Calu3 (cell line): Measurements from ENCODE around the gene CDYL. TPM values are rescaled to one million over a fixed set of nuclear protein-coding genes. Genes with fewer than 3 reads are reported as not detected.

ENCODE experiments used
- BruUV-seq: library from RNA; stranded (reverse); fragments of 400-500 nt; replicated peaks from 2 replicates; lab custom pipeline; 2021; lab: Mats Ljungman, UMichigan
- CTCF ChIA-PET: fragments of 300-600 bp; sonication (Branson Sonifier 250); formaldehyde crosslinking; loops from one replicate; lab custom pipeline; 2022; ENCODE audit warnings: antibody characterized with exemption; lab: Charles Lee
- DNase-seq: peaks from one replicate; pipeline ENCODE4 v3.0.0; 2022
- H3K27ac Mint-ChIP-seq: one replicate; pipeline ENCODE4 v1.8.0; 2022; ENCODE audit warnings: mixed read lengths; ENCODE audit not compliant: unreplicated experiment
- H3K27me3 Mint-ChIP-seq: one replicate; pipeline ENCODE4 v1.8.0; 2022; ENCODE audit warnings: mixed read lengths; ENCODE audit not compliant: unreplicated experiment
- H3K36me3 Mint-ChIP-seq: one replicate; pipeline ENCODE4 v1.8.0; 2022; ENCODE audit warnings: mild to moderate bottlenecking, moderate library complexity, mixed read lengths; ENCODE audit not compliant: insufficient read depth, unreplicated experiment
- H3K4me1 Mint-ChIP-seq: one replicate; pipeline ENCODE4 v1.8.0; 2022; ENCODE audit warnings: mild to moderate bottlenecking, low read depth, mixed read lengths; ENCODE audit not compliant: unreplicated experiment
- H3K4me3 Mint-ChIP-seq: one replicate; pipeline ENCODE4 v1.8.0; 2022; ENCODE audit warnings: mild to moderate bottlenecking, low read depth, moderate library complexity, mixed read lengths; ENCODE audit not compliant: unreplicated experiment
- H3K9me3 Mint-ChIP-seq: one replicate; pipeline ENCODE4 v1.8.0; 2022; ENCODE audit warnings: low read depth, mixed read lengths; ENCODE audit not compliant: unreplicated experiment
- intact Hi-C: fragments of 100-400 bp; cut with micrococcal nuclease; formaldehyde crosslinking; loops from one replicate; pipeline ENCODE4 v1.10.0; 2022; ENCODE audit not compliant: unreplicated experiment
- total RNA-seq: library from RNA; stranded (reverse); gene quantifications from 2 replicates; pipeline ENCODE4 v1.2.3, GENCODE V29; 2022
- TF ChIP-seq, protein P1 (sequence below): fragments of 200-600 bp; IDR thresholded peaks from one replicate; pipeline ENCODE4 v1.8.0; 2022; ENCODE audit warnings: antibody characterized with exemption; ENCODE audit not compliant: unreplicated experiment

Gene CDYL
- total RNA-seq, 1 experiment from 2014 or later, result 48.9 TPM

GRCh38 chr6:4728436-4728769 lies 47.8 kb upstream of the CDYL start:
- Mint-ChIP-seq H3K4me3 (no peak overlapping the region), H3K9me3 (no peaks in the 10 kb centered on the region), H3K27me3 (no peaks in the 10 kb centered on the region), H3K36me3 (no peaks in the 10 kb centered on the region), H3K4me1 (no peaks in the 10 kb centered on the region), H3K27ac (no peak overlapping the region)
- BruUV-seq, result no TSS peak
- TF ChIP-seq, protein P1, sequence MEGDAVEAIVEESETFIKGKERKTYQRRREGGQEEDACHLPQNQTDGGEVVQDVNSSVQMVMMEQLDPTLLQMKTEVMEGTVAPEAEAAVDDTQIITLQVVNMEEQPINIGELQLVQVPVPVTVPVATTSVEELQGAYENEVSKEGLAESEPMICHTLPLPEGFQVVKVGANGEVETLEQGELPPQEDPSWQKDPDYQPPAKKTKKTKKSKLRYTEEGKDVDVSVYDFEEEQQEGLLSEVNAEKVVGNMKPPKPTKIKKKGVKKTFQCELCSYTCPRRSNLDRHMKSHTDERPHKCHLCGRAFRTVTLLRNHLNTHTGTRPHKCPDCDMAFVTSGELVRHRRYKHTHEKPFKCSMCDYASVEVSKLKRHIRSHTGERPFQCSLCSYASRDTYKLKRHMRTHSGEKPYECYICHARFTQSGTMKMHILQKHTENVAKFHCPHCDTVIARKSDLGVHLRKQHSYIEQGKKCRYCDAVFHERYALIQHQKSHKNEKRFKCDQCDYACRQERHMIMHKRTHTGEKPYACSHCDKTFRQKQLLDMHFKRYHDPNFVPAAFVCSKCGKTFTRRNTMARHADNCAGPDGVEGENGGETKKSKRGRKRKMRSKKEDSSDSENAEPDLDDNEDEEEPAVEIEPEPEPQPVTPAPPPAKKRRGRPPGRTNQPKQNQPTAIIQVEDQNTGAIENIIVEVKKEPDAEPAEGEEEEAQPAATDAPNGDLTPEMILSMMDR, result no peak
- intact Hi-C loops, result no loop called here
- CTCF ChIA-PET, result no interaction called here
- no peak for DNase-seq

GRCh38 chr6:4728926-4729325 lies 47.3 kb upstream of the CDYL start:
- no peak overlapping the region for H3K27ac Mint-ChIP-seq
- no peaks in the 10 kb centered on the region for H3K36me3 Mint-ChIP-seq
- H3K4me3 Mint-ChIP-seq, result no peak overlapping the region
- no peaks in the 10 kb centered on the region for H3K4me1 Mint-ChIP-seq
- no peaks in the 10 kb centered on the region for H3K9me3 Mint-ChIP-seq
- DNase-seq, result no peak
- TF ChIP-seq, protein P1, result no peak
- BruUV-seq, result no TSS peak
- CTCF ChIA-PET, result no interaction called here
- no peaks in the 10 kb centered on the region for H3K27me3 Mint-ChIP-seq
- intact Hi-C loops, result no loop called here

- H3K9me3 Mint-ChIP-seq, result no peaks in the 10 kb centered on the region
- BruUV-seq, result no TSS peak
- H3K4me1 Mint-ChIP-seq, result no peaks in the 10 kb centered on the region
- intact Hi-C loops, result no loop called here
- H3K36me3 Mint-ChIP-seq, result no peaks in the 10 kb centered on the region
- H3K27me3 Mint-ChIP-seq, result no peaks in the 10 kb centered on the region
- no peak for DNase-seq
- CTCF ChIA-PET, result interaction anchor here (0.6 kb wide), 1 partner anchor 450 kb away, joined by 7 read pairs; no protein-coding TSS in a partner anchor
- no peak overlapping the region for H3K4me3 Mint-ChIP-seq
- TF ChIP-seq, protein P1, result no peak
- no peak overlapping the region for H3K27ac Mint-ChIP-seq
Observed at GRCh38 chr6:4731996-4732395, 44.2 kb upstream of the CDYL start.

- BruUV-seq, result no TSS peak
- H3K9me3 Mint-ChIP-seq, result no peaks in the 10 kb centered on the region
- H3K27ac Mint-ChIP-seq, result no peak overlapping the region
- no peaks in the 10 kb centered on the region for H3K36me3 Mint-ChIP-seq
- intact Hi-C loops, result no loop called here
- H3K4me1 Mint-ChIP-seq, result no peaks in the 10 kb centered on the region
- H3K4me3 Mint-ChIP-seq, result no peak overlapping the region
- DNase-seq, result peak; percentile 31
- H3K27me3 Mint-ChIP-seq, result no peaks in the 10 kb centered on the region
- CTCF ChIA-PET, result interaction anchor here (0.6 kb wide), 1 partner anchor 451 kb away, joined by 7 read pairs; no protein-coding TSS in a partner anchor
- TF ChIP-seq, protein P1, result no peak
Observed at GRCh38 chr6:4732691-4733315, 43.4 kb upstream of the CDYL start.
